Measurements from ENCODE around the gene CRYBG3.

DNA sequence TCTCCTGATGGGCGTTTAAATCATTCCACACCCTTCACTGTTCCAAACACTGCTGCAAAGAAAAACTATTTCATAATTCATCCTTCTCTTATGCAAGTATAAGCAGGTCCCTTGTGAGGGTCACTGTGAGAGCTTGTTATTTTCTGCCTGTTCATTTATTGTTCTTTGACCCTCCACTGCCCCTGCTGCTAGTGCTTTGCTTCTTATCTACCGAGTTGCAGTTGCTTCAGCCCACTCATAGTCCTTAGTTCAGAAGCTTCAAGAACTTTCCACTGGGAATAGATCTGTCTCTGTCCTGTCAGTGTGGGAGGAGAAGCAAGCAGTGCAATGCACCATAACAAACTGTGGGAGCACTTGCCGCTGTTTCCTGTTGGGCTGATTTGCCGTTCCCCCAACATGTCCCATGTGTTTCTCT is 110.6 kb downstream of the CRYBG3 start:
- TF ChIP-seq ZNF510 (CRISPR knock-in tag; IDR thresholded peaks at IDR 0.05; ENCODE audit: low read depth), result no peak
- TF ChIP-seq, protein P1, sequence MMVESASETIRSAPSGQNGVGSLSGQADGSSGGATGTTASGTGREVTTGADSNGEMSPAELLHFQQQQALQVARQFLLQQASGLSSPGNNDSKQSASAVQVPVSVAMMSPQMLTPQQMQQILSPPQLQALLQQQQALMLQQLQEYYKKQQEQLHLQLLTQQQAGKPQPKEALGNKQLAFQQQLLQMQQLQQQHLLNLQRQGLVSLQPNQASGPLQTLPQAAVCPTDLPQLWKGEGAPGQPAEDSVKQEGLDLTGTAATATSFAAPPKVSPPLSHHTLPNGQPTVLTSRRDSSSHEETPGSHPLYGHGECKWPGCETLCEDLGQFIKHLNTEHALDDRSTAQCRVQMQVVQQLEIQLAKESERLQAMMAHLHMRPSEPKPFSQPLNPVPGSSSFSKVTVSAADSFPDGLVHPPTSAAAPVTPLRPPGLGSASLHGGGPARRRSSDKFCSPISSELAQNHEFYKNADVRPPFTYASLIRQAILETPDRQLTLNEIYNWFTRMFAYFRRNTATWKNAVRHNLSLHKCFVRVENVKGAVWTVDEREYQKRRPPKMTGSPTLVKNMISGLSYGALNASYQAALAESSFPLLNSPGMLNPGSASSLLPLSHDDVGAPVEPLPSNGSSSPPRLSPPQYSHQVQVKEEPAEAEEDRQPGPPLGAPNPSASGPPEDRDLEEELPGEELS (CRISPR knock-in tag; IDR thresholded peaks at IDR 0.05), result no peak
- TF ChIP-seq SMAD1 (CRISPR knock-in tag; IDR thresholded peaks at IDR 0.05; ENCODE audit: borderline replicate concordance, low read depth), result no peak
- TF ChIP-seq ZNF136 (CRISPR knock-in tag; IDR thresholded peaks at IDR 0.05; ENCODE audit: low read depth), result no peak
